Ramos (cell line): ENCODE results near the gene CRYGS.
"Not testable (repeated sequence)": the region's sequence is repeated elsewhere in the genome, so short reads cannot be mapped to it uniquely, and the experiment has no call there.

Source experiments
- in situ Hi-C: fragments of 300-500 bp; cut with MboI; formaldehyde crosslinking; loops from one replicate; pipeline ENCODE4 v1.14.3; 2022; ENCODE audit warnings: low sequenced_read_pairs; ENCODE audit not compliant: unreplicated experiment

The CRYGS gene

DNA sequence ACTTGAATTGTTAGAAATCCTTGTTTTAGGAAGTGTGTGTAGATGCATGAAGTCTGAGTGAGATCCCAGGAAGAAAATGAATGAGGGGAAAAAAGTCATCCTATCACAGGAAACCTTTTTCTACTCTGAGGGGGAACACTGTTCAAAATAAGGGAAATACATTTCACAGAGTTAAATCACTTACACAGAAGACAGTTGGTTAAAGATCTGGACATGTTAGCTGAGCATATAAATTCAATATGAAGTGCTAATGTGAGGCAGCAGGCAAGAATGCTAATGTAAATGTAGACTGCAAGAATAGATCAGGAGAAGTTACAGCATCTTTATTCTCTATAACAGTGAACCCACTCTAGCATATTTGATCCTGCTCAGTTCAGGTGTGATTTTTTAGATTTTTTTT lies 20.4 kb upstream of the CRYGS start:
- in situ Hi-C loops, result no loop called here

DNA sequence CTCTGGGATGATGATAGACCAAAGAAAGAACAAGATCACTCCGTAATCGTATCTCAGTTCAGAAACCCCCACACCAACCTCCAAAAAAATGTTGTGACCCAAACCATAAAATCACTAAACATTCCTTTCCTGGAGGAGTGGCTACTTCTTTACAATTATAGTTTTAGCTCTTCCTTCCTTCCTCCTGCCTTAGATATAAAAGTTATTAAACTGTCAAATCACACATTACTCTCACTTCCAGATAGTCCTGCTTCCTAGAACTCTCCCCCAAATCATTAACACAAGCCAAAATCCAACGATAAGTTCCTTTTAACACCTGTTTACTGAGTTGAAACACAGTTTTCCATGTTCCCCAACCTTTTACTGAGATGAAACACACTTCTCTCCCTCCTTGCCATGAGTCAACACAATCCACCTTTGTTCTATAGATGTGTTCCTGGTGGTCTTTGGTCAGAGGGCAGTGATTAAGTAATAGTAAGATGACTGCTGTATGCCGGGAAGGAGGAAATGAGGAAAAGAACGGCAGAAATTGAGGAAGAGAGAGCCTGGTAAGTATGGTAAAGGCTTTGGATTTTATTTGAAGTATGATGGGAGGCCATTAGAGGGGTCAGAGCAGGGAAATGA lies 8.3 kb upstream of the CRYGS start:
- in situ Hi-C loops, result no loop called here

GRCh38 chr3:186551387-186551786 lies 7.2 kb upstream of the CRYGS start:
- in situ Hi-C loops, result no loop called here

- in situ Hi-C loops, result no loop called here
Observed at GRCh38 chr3:186549497-186549896, 5.3 kb upstream of the CRYGS start.

GRCh38 chr3:186540835-186541226 lies 3.3 kb downstream of the CRYGS start:
- in situ Hi-C loops, result no loop called here

DNA sequence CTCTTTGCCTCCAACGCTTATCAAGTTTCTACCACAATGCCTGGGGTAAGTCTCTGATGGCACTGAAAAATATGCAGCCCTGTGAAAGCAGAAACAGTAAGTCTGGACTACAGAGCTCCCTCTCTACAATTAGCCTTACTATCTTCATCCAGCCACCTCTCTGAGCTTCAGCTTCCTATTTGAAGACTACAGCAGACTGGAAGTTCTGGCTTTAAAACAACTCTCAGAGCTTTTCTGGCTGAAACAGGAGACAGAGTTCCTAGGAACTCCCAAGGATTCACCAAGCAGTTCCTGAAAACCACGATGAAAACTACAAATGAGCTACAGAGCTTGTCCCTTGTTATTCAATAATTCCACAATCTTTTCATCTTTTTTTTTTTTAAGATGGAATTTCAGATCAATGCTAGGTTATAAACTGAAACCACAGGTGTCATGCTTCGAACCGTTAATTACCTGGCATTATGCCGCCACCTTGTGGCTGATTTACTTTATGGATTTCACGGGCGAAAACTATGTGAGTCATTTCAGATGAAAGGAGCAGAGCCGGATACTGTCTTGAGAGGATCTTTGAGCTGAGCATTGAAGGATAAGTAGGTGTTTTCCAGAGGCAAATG lies 3.9 kb downstream of the CRYGS start:
- in situ Hi-C loops, result no loop called here

DNA sequence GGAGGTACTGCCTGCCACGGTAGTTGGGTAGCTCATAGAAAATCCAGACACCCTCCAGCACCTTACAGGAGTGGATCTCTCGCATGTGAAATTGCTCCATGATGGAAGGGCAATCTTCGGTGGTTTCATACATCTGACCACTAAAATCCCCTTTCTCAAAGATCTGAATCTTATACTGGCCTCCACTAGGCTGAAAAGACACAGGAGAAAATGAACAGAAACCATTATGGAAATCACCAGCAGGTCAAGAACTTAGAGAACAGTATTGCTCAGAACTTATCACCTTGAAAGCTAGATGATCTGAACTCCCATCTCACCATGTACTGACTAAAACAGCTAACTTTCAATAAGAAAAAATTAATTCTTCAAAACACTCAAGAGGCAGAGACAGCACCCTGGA lies 5.4 kb downstream of the CRYGS start:
- in situ Hi-C loops, result loop anchor here (5.0 kb wide), 2 partner anchors 276 to 556 kb away; no protein-coding TSS in a partner anchor

- in situ Hi-C loops, result loop anchor here (5.0 kb wide), 2 partner anchors 275 to 555 kb away; no protein-coding TSS in a partner anchor
Observed at GRCh38 chr3:186536883-186537844, 7.0 kb downstream of the CRYGS start.

- in situ Hi-C loops, result no loop called here
Observed at GRCh38 chr3:186534113-186534669, 10.0 kb downstream of the CRYGS start.

DNA sequence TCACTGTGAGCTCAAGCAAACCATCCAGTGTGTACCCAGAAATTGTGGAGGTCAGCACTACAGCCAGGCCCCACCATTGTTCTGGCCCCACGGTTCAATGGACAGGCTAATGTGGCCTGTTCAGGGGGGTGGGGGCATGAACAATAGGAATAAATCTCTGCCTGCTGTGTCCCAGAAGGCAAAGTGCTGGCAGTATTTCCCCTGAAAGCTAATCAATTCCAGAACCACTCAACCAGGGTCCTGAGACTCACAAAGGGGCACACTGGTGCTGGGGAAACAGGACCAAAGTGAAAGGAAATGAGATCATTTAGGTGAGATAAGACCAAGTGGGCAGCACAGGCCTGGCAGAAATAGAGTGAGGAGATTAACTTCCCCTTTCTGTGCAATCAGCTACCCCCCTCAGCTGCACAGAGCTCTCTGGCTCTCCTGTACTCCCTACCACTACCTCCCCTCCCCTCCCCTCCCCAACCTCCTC lies 11.5 kb downstream of the CRYGS start:
- in situ Hi-C loops, result no loop called here

DNA sequence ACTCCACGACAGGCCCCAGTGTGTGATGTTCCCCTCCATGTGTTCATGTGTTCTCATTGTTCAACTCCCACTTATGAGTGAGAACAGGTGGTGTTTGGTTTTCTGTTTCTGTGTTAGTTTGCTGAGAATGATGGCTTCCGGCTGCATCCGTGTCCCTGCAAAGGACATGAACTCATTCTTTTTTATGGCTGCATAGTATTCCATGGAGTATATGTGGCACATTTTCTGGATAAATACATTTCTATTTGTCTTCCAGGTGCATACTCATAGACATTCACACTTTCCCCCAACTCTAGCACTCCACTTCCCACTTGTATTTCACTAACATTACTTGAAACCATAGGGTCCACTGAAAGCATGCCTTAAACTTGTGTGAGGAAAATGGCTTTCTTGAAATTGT lies 12.5 kb downstream of the CRYGS start:
- in situ Hi-C loops, result not testable (repeated sequence)

- in situ Hi-C loops, result no loop called here
Observed at GRCh38 chr3:186530415-186530814, 13.8 kb downstream of the CRYGS start.

GRCh38 chr3:186529201-186529999 lies 14.8 kb downstream of the CRYGS start:
- in situ Hi-C loops, result no loop called here

DNA sequence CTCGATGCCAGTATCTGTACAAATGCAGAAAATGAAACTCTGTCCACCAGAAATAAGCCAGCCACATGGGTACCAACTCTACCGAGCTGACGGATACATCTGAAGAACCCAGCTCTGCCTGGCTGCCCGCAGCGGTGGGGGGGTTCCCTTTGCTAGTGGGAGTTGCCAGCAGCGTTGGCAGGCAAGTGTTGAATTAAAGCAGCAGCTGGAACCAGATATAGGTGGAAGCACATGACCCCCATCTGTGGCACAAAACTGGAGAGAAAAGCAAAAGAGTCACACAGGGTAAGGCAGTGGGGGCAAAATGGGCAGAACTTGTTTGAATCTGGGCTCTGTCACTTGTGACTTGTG lies 17.9 kb downstream of the CRYGS start:
- in situ Hi-C loops, result no loop called here

- in situ Hi-C loops, result no loop called here
Observed at GRCh38 chr3:186525369-186526255, 18.6 kb downstream of the CRYGS start.

- in situ Hi-C loops, result no loop called here
Observed at GRCh38 chr3:186524616-186525015, 19.6 kb downstream of the CRYGS start.

- in situ Hi-C loops, result no loop called here
Observed at GRCh38 chr3:186523434-186523833, 20.7 kb downstream of the CRYGS start.

GRCh38 chr3:186523022-186523421 lies 21.2 kb downstream of the CRYGS start:
- in situ Hi-C loops, result no loop called here
